Glutamatergic neuron (in vitro differentiated cells): ENCODE measurements around the gene OS9. TPM values are rescaled to one million over a fixed set of nuclear protein-coding genes. Genes with fewer than 3 reads are reported as not detected.
"Not testable (repeated sequence)": the region's sequence is repeated elsewhere in the genome, so short reads cannot be mapped to it uniquely, and the experiment has no call there.

Experiments
- DNase-seq: peaks from one replicate; pipeline ENCODE4 v3.0.0; 2022
- H3K27ac Mint-ChIP-seq: one replicate; pipeline ENCODE4 v1.8.0; 2020; ENCODE audit warnings: mild to moderate bottlenecking, mixed read lengths, inconsistent platforms; ENCODE audit not compliant: unreplicated experiment
- H3K27me3 Mint-ChIP-seq: one replicate; pipeline ENCODE4 v1.8.0; 2020; ENCODE audit warnings: mild to moderate bottlenecking, moderate library complexity, mixed read lengths, inconsistent platforms; ENCODE audit not compliant: unreplicated experiment
- H3K36me3 Mint-ChIP-seq: one replicate; pipeline ENCODE4 v1.8.0; 2020; ENCODE audit warnings: mild to moderate bottlenecking, mixed read lengths, inconsistent platforms; ENCODE audit not compliant: unreplicated experiment
- H3K4me1 Mint-ChIP-seq: one replicate; pipeline ENCODE4 v1.8.0; 2020; ENCODE audit warnings: mild to moderate bottlenecking, low read depth, mixed read lengths, inconsistent platforms; ENCODE audit not compliant: unreplicated experiment
- H3K4me3 Mint-ChIP-seq: one replicate; pipeline ENCODE4 v1.8.0; 2020; ENCODE audit warnings: mild to moderate bottlenecking, mixed read lengths, inconsistent platforms; ENCODE audit not compliant: unreplicated experiment
- H3K9me3 Mint-ChIP-seq: one replicate; pipeline ENCODE4 v1.8.0; 2020; ENCODE audit warnings: mild to moderate bottlenecking, moderate library complexity, mixed read lengths, inconsistent platforms; ENCODE audit not compliant: unreplicated experiment
- total RNA-seq: library from RNA; stranded (reverse); fragmentation: NEBNext Ultra II Directional; extraction: Animal tissue kit (Norgen Biotek cat#: 25700); gene quantifications from one replicate; pipeline ENCODE4 v1.2.1, GENCODE V29; 2021; ENCODE audit not compliant: unreplicated experiment
- TF ChIP-seq, protein P1 (sequence below): fragments of 200-600 bp; sonication (generic); IDR thresholded peaks from one replicate; pipeline ENCODE4 v1.5.0; 2021; ENCODE audit not compliant: partially characterized antibody, unreplicated experiment

Gene OS9
- total RNA-seq, 1 donor from 2014 or later, result 225 TPM

DNA sequence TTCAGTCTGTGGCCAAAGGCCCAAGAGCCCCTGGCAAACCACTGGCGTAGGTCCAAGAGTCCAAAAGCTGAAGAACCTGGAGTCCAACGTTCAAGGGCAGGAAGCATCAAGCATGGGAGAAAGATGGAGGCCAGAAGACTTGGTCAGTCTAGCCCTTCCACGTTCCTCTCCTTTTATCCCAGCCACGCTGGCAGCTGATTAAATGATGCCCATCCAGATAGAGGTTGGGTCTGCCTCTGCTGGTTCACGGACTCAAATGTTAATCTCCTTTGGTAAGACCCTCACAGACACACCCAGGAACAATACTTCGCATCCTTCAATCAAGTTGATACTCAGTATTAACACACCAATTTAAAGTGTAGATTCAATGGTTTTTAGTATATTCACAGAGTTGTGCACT lies 21.1 kb upstream of the OS9 start:
- TF ChIP-seq, protein P1, sequence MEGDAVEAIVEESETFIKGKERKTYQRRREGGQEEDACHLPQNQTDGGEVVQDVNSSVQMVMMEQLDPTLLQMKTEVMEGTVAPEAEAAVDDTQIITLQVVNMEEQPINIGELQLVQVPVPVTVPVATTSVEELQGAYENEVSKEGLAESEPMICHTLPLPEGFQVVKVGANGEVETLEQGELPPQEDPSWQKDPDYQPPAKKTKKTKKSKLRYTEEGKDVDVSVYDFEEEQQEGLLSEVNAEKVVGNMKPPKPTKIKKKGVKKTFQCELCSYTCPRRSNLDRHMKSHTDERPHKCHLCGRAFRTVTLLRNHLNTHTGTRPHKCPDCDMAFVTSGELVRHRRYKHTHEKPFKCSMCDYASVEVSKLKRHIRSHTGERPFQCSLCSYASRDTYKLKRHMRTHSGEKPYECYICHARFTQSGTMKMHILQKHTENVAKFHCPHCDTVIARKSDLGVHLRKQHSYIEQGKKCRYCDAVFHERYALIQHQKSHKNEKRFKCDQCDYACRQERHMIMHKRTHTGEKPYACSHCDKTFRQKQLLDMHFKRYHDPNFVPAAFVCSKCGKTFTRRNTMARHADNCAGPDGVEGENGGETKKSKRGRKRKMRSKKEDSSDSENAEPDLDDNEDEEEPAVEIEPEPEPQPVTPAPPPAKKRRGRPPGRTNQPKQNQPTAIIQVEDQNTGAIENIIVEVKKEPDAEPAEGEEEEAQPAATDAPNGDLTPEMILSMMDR, result no peak
- Mint-ChIP-seq H3K27me3 (peaks cover 3% of the 10 kb centered on the region), H3K4me1 (no peaks in the 10 kb centered on the region), H3K36me3 (no peaks in the 10 kb centered on the region), H3K27ac (no peak overlapping the region), H3K9me3 (peaks cover 2% of the 10 kb centered on the region), H3K4me3 (no peak overlapping the region)
- DNase-seq, result no peak

DNA sequence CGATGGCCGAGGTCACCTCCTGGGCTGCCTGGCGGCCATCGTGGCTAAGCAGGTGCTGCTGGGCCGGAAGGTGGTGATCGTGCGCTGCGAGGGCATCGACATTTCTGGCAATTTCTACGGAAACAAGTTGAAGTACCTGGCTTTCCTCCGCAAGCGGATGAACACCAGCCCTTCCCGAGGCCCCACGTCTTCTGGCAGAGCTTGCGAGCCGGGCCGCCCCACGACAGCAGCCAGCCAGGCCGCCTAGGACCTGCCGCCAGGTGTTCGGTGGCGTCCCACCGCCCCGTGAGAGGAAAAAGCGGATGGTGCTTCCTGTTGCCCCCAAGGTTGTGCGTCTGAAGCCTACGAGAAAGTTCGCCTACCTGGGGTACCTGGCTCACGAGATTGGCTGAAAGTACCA lies 19.2 kb upstream of the OS9 start:
- no peak for DNase-seq
- H3K4me3 Mint-ChIP-seq, result no peak overlapping the region
- H3K27me3 Mint-ChIP-seq, result peaks cover 3% of the 10 kb centered on the region
- H3K9me3 Mint-ChIP-seq, result peaks cover 2% of the 10 kb centered on the region
- TF ChIP-seq, protein P1, result no peak
- no peak overlapping the region for H3K27ac Mint-ChIP-seq
- H3K36me3 Mint-ChIP-seq, result no peaks in the 10 kb centered on the region
- no peaks in the 10 kb centered on the region for H3K4me1 Mint-ChIP-seq

GRCh38 chr12:57677947-57678346 lies 16.0 kb upstream of the OS9 start:
- DNase-seq, H3K9me3 Mint-ChIP-seq, H3K27me3 Mint-ChIP-seq, H3K27ac Mint-ChIP-seq, H3K36me3 Mint-ChIP-seq, H3K4me1 Mint-ChIP-seq, H3K4me3 Mint-ChIP-seq: not testable (repeated sequence)

GRCh38 chr12:57679697-57680096 lies 14.2 kb upstream of the OS9 start:
- no peak overlapping the region for H3K27ac Mint-ChIP-seq
- peaks cover 1% of the 10 kb centered on the region for H3K9me3 Mint-ChIP-seq
- H3K36me3 Mint-ChIP-seq, result peaks cover 5% of the 10 kb centered on the region
- TF ChIP-seq, protein P1, result no peak
- no peaks in the 10 kb centered on the region for H3K4me1 Mint-ChIP-seq
- H3K27me3 Mint-ChIP-seq, result no peaks in the 10 kb centered on the region
- H3K4me3 Mint-ChIP-seq, result no peak overlapping the region
- DNase-seq, result no peak

- H3K27me3 Mint-ChIP-seq, result no peaks in the 10 kb centered on the region
Measured at GRCh38 chr12:57687862-57688261, 6.1 kb upstream of the OS9 start.

More at GRCh38 chr12:57687862-57688261, 6.1 kb upstream of the OS9 start:
- H3K36me3 Mint-ChIP-seq, result no peaks in the 10 kb centered on the region
- TF ChIP-seq, protein P1, result no peak
- no peak for DNase-seq
- H3K27ac Mint-ChIP-seq, result no peak overlapping the region
- H3K9me3 Mint-ChIP-seq, result peaks cover 2% of the 10 kb centered on the region
- no peaks in the 10 kb centered on the region for H3K4me1 Mint-ChIP-seq
- H3K4me3 Mint-ChIP-seq, result no peak overlapping the region
